ENCODE data around the gene CLCN4. TPM values are rescaled to one million over a fixed set of nuclear protein-coding genes. Genes with fewer than 3 reads are reported as not detected.

Gene CLCN4
- total RNA-seq, 2 experiments from 2014 or later, result not detected

- Mint-ChIP-seq H3K27me3 (peaks cover 25% of the 10 kb centered on the region), H3K9me3 (no peaks in the 10 kb centered on the region), H3K27ac (no peak overlapping the region), H3K4me1 (ENCODE audit: low read depth) (no peaks in the 10 kb centered on the region), H3K36me3 (ENCODE audit: low read depth) (no peaks in the 10 kb centered on the region), H3K4me3 (no peak overlapping the region)
- ChIA-PET POLR2A (no interaction called here), CTCF (no interaction called here)
- Histone ChIP-seq H3K4me1 (ENCODE audit: insufficient read depth, low read length) (no peaks in the 10 kb centered on the region), H3K36me3 (ENCODE audit: insufficient read depth, low read length) (no peaks in the 10 kb centered on the region), H3K9me3 (ENCODE audit: control insufficient read depth in 1 of 2, insufficient read depth in 1 of 2, low read length in 2 of 2) (no peaks in the 10 kb centered on the region), H3K4me3 (ENCODE audit: low read length) (no peak overlapping the region), H3K27ac (ENCODE audit: low read depth in 1 of 2, low read length in 2 of 2) (no peak overlapping the region), H3K27me3 (ENCODE audit: control insufficient read depth in 1 of 2, insufficient read depth in 2 of 2, low read length in 2 of 2) (peaks cover 0 to 15% of the 10 kb centered on the region in 2 experiments)
- intact Hi-C loops (cut with DNase I, micrococcal nuclease), result no loop called here
- ATAC-seq (ENCODE audit: poor library complexity) (no peak), DNase-seq (no peak)
- no peak for TF ChIP-seq CTCF (IDR thresholded peaks at IDR 0.05)
Measured at GRCh38 chrX:10175319-10175871, 18.6 kb downstream of the CLCN4 start.

GRCh38 chrX:10176121-10177003 is 19.6 kb downstream of the CLCN4 start:
- ChIA-PET CTCF (no interaction called here), POLR2A (no interaction called here)
- H3K27ac ChIP-seq (ENCODE audit: low read depth in 1 of 2, low read length in 2 of 2), result no peak overlapping the region
- ATAC-seq (ENCODE audit: poor library complexity) (no peak), DNase-seq (no peak)
- peaks cover 0 to 15% of the 10 kb centered on the region in 2 experiments for H3K27me3 ChIP-seq (ENCODE audit: control insufficient read depth in 1 of 2, insufficient read depth in 2 of 2, low read length in 2 of 2)
- intact Hi-C loops (cut with DNase I, micrococcal nuclease), result no loop called here
- H3K27ac Mint-ChIP-seq, result no peak overlapping the region
- no peak for TF ChIP-seq CTCF (IDR thresholded peaks at IDR 0.05)
- H3K9me3 ChIP-seq (ENCODE audit: control insufficient read depth in 1 of 2, insufficient read depth in 1 of 2, low read length in 2 of 2), result no peaks in the 10 kb centered on the region
- H3K4me3 Mint-ChIP-seq, result no peak overlapping the region
- H3K27me3 Mint-ChIP-seq, result peaks cover 25% of the 10 kb centered on the region
- no peak overlapping the region for H3K4me3 ChIP-seq (ENCODE audit: low read length)
- no peaks in the 10 kb centered on the region for H3K36me3 ChIP-seq (ENCODE audit: insufficient read depth, low read length)
- no peaks in the 10 kb centered on the region for H3K9me3 Mint-ChIP-seq
- no peaks in the 10 kb centered on the region for H3K36me3 Mint-ChIP-seq (ENCODE audit: low read depth)
- no peaks in the 10 kb centered on the region for H3K4me1 ChIP-seq (ENCODE audit: insufficient read depth, low read length)
- no peaks in the 10 kb centered on the region for H3K4me1 Mint-ChIP-seq (ENCODE audit: low read depth)

GRCh38 chrX:10177004-10177396 is 20.2 kb downstream of the CLCN4 start:
- H3K27me3 Mint-ChIP-seq, result peaks cover 25% of the 10 kb centered on the region
- H3K4me1 Mint-ChIP-seq (ENCODE audit: low read depth), result no peaks in the 10 kb centered on the region
- Histone ChIP-seq H3K27ac (ENCODE audit: low read depth in 1 of 2, low read length in 2 of 2) (no peak overlapping the region), H3K27me3 (ENCODE audit: control insufficient read depth in 1 of 2, insufficient read depth in 2 of 2, low read length in 2 of 2) (peaks cover 0 to 15% of the 10 kb centered on the region in 2 experiments), H3K9me3 (ENCODE audit: control insufficient read depth in 1 of 2, insufficient read depth in 1 of 2, low read length in 2 of 2) (no peaks in the 10 kb centered on the region), H3K4me1 (ENCODE audit: insufficient read depth, low read length) (no peaks in the 10 kb centered on the region), H3K4me3 (ENCODE audit: low read length) (no peak overlapping the region), H3K36me3 (ENCODE audit: insufficient read depth, low read length) (no peaks in the 10 kb centered on the region)
- ChIA-PET POLR2A (no interaction called here), CTCF (no interaction called here)
- intact Hi-C loops (cut with DNase I, micrococcal nuclease), result no loop called here
- TF ChIP-seq CTCF (IDR thresholded peaks at IDR 0.05), result no peak
- H3K4me3 Mint-ChIP-seq, result no peak overlapping the region
- no peak for DNase-seq
- no peaks in the 10 kb centered on the region for H3K36me3 Mint-ChIP-seq (ENCODE audit: low read depth)
- H3K27ac Mint-ChIP-seq, result no peak overlapping the region
- no peaks in the 10 kb centered on the region for H3K9me3 Mint-ChIP-seq
- ATAC-seq (ENCODE audit: poor library complexity), result no peak

Measured in CD4-positive, alpha-beta T cell (primary cell).